ENCODE measurements around the gene LIPC.

Gene LIPC

DNA sequence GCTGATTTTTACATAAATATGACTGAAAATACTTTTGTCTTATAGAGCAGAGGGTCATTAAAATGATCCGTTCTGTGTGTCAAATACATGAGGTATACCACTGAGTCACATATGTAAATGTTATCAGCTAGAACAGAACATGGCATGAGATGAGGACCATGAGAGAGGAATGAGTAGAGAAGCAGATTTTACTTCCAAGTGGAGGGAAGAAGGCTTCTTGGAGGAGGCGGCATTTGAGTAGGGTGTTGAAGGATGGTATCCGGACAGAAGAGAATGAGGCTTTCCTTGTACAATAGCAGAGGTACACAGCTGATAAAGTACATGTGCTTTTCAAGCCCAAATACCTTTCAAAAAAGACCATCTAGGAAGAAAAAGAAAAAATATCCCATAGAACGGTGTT, 4.8 kb downstream of the LIPC start:
- no peak for DNase-seq

DNA sequence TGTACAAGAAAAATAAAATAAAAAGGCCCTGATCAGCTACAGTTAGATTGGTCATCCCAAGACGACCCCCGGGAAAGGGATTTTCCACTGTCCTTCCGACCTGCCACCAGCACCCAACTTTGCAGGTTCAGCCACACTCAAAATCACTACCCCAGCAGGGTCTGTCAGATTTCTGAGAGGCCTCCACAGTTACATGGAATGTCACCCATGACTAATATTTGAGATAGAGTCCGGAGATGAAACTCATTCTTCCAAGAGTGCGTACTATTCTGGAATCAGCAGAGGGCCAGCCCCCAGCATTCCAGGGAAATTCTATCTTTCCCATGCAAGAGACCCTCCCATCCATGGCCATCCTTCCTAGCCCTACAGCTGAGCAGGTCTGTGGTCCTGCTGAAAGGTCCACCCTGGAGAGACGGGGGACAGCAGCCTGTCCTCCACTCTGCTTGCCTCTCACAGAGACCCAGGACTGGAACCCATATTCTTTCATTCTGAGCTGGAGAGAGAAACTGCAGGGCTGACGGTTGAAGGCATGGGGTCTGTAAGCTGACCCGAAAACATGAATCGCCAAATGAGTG, 5.8 kb downstream of the LIPC start:
- DNase-seq, result peak; percentile 34

DNA sequence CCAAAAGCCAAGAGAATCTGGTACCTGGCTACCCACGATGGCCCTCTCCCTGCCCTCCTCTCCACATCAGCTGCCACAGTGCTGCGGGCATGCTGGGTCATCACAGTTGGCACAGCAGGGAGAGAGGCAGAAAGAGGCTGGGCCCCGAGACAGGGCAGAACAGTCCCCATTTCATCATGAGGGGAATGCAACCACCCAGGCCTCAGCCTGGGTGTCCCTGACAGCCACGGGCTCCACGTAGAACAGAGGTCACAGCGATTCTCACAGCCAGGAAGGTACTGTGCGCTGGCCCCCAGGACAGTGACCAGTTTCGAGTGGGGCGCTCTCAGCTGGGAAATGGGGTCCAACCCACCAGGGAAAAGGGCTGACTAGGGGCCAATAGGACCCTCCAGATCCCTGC, 6.3 kb downstream of the LIPC start:
- DNase-seq, result no peak

DNA sequence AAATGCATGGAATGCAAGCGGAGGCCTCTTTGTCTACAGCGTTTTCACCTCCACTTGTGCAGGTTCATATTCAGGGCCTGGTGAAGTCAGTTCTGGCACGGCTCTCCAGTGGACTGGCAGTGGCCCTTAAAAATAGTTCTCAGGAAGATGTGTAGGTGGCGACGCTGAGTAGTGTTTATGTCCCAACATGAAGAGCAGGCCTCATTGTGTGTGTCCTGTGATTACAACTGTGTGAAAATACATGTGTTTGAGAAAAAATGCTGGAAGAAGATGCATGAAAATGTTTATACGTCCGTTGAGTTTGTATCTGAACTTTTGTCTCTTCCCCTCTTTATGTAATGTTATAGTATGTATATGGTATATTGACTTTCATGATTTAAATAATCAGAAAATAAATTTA, 7.2 kb downstream of the LIPC start:
- DNase-seq, result peak; percentile 62

DNA sequence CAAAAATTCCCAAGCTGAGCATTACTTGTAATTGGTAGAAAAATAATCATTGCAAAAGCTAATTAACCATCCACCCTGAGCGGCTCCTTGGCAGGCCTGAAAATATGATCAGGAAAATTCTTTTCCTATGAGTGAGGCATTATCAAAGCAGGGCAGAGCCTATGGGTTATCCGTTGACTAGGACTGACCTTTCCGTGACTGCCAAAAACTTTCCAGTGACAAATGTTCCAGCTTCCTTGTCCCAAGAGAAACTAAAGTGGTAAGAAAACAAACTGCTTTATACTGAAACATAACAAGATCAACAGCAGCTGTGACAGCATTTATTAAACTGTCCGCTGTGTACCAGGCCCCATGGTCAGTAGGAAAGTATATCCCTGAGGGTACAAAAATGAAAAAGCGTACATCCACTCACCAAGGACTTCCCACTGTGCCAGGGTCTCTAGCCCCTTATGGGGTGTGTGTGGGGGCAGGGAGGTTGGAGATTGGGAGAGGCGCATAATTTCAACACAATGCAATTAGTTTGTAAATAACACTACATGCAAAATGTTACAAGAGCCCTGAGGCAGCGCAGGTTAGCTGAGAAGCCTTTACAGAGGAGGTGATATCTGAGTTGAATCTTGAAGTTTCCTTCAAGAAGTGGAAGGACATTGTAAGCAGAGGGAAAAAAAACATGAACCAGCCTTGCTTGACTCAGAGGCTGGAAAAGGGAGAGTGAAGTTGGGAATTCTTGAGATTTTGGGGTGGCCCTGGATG, 8.5 kb downstream of the LIPC start:
- peak; percentile 88 for DNase-seq

DNA sequence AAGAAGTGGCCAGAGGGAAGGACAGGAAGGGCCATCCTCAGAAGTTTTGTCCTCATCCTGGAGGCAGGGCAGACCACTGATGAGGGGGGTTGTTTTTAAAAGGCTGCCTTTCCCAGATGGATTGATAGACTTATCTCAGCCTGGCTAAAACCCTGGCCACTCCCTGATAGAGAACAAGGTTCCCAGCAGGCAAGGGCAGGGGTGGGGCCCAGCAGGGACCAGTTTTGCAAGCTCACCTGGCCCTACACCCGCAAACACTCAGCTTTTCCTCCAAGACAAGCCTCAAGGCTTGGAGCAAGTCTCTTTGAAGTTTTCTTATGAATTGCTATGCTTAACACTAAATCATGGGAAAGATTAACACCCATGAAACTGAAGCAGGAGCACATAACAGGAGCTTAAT, 9.1 kb downstream of the LIPC start:
- DNase-seq, result no peak

DNA sequence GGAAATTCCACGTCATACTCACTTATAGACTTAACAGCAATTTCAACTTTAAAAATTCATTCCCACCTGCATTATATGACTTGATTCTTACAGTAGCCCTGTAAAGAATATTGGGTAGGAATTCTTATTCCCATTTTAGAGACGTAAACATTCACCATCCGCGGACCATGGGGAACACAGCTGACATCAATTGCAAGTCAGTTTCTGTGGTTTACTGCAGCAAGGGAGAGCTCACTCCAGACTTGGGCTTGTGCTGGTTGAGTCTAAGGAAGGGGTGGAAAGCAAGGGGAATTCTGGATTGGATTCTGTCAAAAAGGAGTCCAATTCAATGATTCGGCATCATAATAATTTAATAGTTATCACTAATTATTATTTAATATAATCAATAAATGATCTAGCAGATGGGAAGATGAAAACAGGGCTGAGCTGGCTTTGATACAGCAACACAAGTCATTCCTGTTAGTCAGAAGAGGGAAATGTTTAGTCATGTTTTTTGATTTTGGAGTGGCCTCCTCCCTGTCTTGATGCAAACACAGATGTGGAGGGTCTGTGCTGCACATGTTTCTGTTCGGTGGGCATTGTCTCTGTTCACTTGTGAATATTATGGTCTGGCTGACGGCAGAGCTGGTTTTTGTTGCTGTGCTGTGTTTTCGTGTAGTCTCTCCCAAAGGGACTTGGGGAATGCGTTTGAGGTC, 9.7 kb downstream of the LIPC start:
- DNase-seq, result peak; percentile 82

DNA sequence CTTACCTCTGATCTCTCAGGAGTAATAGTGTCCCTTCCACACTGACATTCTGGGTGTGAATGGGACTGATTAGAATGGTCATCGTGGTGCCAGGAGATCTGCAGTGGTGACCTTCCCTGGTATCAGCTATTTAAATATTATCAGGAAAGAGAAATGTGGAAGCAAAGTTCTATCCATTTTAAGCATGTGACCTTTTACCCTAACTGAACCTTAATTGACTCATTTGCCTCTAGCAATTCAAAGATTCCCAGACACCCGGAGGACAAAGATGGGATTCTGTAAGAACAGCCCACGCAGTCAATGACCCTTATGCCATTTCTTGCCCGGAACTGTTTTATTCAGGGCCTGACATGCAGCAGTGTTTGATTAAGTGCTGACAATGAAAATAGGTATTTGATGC, 10.3 kb downstream of the LIPC start:
- DNase-seq, result no peak

DNA sequence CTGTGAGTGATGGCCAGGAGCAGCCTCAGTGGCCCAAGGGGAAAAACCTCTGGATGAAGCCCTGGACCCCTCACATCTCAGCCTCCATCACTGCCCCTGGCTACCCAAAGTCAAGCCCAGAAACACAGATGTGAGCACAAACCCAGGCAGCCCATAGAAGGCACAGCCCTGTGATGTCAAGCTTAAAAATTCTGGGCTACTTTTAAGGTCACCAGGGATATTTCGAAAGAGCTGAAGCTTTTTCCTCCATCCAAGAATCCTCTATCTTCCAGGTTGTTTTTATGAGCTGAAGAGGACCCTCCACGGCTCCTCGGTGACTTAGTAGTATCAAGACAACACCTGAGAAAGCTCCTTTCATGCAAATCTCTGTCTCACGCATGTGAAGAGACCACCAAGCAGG, 11.5 kb downstream of the LIPC start:
- DNase-seq, result no peak

DNA sequence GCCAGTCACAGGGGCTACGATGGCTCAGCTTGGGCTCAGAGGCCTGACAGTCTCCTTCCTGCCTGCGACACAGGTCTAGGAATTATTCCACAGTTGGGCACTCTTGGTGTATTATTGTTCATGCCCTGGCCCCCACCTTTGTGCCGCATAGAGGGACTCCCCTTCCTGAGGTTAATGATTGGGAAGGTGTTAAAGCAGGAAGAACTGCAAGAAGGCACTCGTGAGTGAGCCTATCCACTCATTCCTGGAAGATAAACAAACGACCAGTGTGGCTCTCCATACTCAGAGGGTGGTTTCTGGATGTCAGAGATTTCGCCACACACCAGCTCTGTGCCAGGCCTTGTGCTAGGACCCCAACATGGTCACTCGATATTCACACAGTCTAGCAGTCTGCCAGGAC, 12.3 kb downstream of the LIPC start:
- no peak for DNase-seq

DNA sequence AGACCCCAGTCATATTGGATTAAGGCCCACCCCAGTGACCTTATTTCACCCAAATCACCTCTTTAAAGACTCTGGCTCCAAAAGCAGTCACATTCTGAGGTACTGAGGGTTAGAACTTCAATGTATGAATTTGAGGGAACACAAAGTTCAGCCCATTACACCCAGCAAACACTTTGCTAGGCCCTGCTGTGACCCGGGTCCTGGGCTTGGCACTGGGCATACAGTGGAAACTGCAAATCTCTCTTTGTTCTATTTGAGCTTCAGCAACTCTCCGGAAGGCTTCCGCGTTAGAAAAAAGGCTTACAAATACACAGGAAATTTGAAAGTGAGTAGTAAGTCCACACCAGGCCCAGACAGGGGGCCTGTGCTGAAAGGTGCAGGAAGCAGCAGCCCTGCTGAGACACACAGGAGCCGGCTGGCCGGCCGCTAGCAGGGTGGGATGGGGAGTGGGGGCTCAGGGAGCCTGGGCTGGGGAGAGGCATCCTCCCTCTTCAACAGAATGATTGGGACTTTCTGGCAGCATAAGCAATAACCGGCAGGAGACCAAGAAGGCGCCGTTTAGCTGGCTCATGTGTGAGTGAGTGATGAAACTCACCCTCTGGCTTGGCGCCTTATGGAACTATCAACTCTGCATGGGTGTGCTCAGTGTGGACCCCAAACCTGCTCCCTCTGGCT, 13.0 kb downstream of the LIPC start:
- no peak for DNase-seq

DNA sequence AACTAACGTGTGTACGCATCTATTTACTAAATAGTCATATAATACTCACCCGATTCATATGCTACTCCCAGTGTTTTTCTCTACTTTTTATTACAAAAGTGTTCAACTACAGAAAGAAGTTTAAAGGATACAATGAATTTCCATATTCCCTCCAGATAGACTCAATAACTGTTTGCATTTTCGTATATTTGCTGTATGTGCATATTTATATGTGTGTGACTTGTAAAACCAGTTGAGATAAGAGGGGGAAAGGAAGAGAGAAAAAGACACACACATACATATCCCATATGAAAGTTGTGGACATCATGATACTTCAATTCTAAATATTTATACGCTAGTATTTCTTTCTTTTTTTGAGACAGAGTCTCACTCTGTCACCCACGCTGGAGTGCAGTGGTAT, 14.1 kb downstream of the LIPC start:
- DNase-seq, result no peak

DNA sequence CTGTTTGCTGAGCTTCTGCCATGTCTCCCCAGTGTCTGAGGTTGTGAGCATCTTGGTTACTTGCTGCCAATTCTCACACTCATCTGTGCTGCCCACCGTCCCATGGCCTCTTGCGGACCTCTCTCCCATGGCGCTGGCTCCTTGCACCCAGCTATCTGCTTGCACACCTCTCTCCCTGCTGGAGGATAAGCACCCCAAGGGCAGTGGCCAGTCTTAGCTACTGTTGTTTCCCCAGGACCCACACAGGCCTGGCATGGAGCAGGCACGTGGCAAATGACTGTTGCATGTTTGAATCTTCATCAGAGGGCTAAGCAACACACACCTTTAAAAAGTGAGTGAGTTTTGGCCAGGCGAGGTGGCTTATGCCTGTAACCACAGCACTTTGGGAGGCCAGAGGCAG, 14.7 kb downstream of the LIPC start:
- DNase-seq, result no peak

DNA sequence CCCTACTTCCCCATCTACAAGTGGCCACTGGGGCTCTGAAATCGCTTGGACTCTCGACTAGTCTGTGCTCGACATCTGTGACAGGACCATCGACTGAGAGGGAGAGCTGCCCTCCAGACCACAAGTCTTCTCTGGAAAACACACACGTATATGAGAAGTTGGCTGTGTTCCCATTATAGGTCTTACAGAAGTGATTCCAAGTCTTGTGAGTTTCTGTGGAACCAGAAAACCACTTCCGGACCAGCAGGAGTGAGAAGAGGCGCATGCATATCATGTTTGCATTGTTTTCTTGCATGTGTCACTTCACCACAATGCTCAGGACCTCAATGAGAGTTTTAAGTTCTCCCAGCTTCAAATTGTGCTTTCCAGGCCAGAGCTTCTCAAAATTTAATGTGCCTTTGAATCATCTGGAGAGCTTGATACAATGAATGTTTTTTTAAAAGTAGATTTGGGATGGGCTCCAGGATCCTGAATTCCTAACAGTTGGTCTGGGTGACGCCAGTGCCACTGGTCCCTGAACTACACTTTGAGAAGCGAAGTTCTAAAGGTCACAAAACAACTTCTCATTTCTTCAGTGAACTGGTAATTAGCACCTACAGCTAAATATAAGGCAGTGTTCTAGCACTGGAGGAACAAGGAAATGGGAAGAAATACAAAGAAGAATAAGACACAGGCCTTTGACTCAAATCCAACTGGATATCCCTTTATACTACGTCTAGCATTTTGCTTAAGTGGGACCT, 15.7 kb downstream of the LIPC start:
- DNase-seq, result peak; percentile 93

DNA sequence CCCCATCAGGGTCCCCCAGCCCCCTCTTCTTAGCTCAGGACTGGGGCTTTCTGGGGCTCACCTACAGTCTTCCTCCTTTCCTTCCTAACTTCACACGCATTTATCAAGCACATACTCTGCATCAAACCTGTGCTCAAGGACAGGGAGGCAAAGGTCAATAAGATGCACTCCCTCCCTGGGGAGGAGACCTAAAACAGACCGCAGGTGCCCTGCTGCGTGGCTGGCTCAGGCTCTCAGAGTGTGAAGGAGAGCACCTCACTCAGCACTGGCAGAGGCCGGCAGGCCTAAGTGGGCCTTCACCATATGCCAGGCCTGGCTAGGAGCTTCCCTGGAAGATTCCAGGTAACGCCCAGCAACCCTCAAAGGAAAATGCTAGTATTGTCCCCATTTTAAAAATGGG, 16.5 kb downstream of the LIPC start:
- no peak for DNase-seq

DNA sequence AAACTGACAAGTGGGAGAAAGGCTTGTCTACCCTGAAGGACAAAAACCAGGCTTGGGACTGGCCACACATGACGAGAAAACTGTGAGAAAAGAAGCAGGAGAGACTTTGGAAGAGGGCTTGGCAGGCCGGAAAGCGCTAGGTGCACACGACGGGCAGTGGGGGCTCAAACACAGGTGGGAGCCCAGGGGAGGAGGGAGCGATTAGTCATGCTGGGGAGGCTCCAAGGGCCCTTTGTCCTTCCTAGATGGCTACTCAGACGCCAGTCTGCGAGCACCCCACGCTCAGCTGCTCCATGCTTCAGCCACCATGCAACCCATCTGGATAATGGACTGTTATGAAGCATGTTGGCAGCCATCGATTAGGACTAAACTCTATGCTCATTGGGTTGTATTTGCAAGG, 17.1 kb downstream of the LIPC start:
- DNase-seq, result no peak

DNA sequence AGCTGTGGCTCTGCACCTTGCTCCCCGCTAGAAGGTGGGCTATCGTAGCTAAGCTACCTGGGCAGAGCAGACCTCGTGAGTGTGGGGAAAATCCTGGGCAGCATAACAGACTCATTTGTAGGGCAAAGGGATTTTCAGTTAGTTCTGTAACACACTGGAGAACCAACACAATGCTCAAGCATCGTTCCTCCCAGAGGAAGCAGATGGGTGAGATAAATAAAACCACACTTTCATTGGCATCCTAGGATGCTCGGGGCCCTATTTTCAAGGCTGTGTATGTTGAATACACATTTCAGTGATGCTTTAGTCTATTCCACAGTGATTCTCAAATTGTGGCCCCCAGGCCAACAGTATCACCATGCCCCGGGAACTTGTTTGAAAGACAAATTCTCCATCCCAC, 20.0 kb downstream of the LIPC start:
- DNase-seq, result no peak

DNA sequence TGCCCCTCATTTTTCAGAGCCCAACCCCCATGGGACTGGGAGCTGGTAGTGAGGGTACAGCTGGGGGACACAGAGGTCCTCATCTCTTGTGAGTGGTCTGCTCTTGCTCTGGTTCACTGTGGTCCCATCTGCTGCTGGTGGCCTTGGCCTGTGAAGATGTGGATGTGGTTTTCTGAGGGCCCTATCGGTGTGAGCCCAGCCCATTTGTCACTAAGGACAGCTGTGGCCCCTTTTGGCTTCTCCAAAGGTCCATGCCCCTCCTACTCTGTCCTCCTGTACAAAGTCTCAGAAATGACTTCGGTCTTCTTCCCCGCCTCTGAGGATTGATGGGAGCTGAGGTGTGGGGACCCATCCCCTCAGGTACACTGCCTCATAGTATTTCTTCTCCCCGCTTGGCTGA, 21.0 kb downstream of the LIPC start:
- DNase-seq, result no peak

DNA sequence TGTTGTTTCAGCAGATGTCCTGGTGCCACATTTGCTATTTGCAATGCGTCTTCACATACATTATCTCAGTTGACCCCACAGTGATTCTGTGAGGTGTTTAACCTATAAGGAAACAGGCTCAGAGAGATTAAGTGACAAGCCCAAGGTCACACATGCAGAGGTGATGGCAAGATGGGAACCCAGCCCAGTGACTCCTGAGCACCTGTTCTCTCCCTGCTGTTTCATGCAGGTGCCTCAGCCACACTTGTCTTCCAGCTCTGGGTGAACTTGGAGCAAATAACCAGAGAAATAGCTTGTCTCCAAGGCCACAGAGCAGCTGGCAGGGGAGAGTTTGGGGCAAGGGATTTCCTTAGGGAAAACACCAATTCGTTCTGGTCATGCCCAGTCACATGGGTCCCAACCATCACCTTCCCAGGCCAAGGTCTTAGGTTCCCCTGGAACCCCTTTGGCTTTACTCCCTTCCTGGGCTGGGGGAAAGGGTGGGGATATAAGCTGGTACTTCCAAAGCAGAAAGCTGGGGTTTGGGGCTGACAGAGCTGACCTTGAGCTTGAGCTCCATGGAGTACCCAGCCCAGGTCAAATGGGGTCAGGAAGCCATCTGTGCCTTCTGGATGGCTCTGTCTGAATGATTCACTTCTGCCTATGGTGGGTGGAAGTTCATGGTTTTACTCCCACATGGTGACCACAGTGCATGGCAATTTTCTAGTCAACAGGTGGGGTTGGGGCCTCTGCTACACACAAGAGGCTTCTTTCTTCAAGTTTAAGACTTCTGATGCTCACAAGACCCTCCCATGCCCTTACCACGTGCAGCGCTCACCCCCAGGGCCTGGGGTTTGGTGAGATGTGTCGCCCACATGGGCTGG, 22.4 kb downstream of the LIPC start:
- DNase-seq, result no peak

DNA sequence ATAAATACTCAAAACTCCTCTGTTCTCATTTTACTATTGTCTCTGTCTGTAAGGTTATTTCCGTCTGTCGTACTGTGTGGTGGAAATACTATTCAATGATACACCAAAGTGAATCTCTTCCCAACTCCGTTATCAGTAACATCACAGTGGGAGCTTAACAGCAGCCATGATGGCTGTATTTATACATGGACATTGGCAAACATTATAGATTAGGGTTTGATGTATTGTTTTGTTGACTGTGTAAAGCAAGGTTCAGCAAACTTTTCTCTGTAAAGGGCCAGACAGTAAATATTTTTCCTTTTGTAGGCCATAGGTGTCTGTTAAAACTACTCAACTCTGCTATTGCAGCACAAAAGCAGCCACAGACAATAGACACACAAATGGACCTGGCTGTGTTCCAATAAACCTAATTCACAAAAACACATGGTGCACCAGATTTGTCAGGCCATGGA, 23.2 kb downstream of the LIPC start:
- DNase-seq, result no peak

DNA sequence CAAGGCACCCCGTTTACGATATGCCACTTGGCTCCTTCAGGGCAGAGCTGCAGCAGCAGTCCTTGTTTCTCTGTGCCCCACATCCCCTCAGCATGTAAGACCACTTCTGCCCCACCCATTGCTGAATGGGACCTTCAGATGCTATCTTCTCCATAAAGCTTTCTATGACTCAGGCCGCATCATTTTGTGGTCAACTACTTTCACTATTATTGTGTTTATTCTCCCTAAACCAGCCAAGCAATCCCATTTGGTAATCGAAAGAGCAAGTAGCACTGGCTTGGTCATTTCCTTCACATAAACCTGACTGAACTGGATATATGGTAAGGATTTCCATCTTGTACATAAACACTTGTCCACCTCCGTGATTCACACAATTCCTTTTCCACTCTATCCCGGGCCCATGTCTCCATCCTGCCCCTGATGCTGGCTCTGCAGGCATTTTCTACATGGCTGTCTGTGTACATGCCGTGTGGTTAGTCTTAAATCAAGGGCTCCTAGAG, 25.7 kb downstream of the LIPC start:
- DNase-seq, result peak; percentile 84

DNA sequence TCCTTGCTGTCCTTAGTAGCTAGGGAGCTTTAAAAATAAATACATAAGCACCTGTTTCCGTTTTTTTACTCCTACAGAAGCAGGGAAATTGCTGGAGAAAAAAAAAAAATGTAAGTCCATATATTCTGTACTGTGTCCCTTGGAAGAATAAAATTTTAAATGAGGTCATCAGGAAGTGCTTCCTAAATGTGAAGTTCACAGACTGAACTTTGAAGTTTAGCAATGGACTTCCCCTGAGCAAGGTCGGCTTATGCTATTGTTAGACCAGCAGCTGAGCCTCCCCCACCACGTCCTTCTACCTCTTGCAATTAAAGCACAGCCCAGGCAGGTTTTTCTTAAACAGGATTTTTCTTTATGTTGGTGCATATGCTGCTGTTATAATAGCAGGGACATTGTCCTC, 26.3 kb downstream of the LIPC start:
- DNase-seq, result no peak

Measured in fibroblast of skin of back (primary cell).